Glutamatergic neuron (in vitro differentiated cells): ENCODE data around the gene PPID. TPM values are rescaled to one million over a fixed set of nuclear protein-coding genes. Genes with fewer than 3 reads are reported as not detected.

Source experiments
- DNase-seq: peaks from one replicate; pipeline ENCODE4 v3.0.0; 2022
- H3K27ac Mint-ChIP-seq: one replicate; pipeline ENCODE4 v1.8.0; 2020; ENCODE audit warnings: mild to moderate bottlenecking, mixed read lengths, inconsistent platforms; ENCODE audit not compliant: unreplicated experiment
- H3K27me3 Mint-ChIP-seq: one replicate; pipeline ENCODE4 v1.8.0; 2020; ENCODE audit warnings: mild to moderate bottlenecking, moderate library complexity, mixed read lengths, inconsistent platforms; ENCODE audit not compliant: unreplicated experiment
- H3K36me3 Mint-ChIP-seq: one replicate; pipeline ENCODE4 v1.8.0; 2020; ENCODE audit warnings: mild to moderate bottlenecking, mixed read lengths, inconsistent platforms; ENCODE audit not compliant: unreplicated experiment
- H3K4me1 Mint-ChIP-seq: one replicate; pipeline ENCODE4 v1.8.0; 2020; ENCODE audit warnings: mild to moderate bottlenecking, low read depth, mixed read lengths, inconsistent platforms; ENCODE audit not compliant: unreplicated experiment
- H3K4me3 Mint-ChIP-seq: one replicate; pipeline ENCODE4 v1.8.0; 2020; ENCODE audit warnings: mild to moderate bottlenecking, mixed read lengths, inconsistent platforms; ENCODE audit not compliant: unreplicated experiment
- H3K9me3 Mint-ChIP-seq: one replicate; pipeline ENCODE4 v1.8.0; 2020; ENCODE audit warnings: mild to moderate bottlenecking, moderate library complexity, mixed read lengths, inconsistent platforms; ENCODE audit not compliant: unreplicated experiment
- total RNA-seq: library from RNA; stranded (reverse); fragmentation: NEBNext Ultra II Directional; extraction: Animal tissue kit (Norgen Biotek cat#: 25700); gene quantifications from one replicate; pipeline ENCODE4 v1.2.1, GENCODE V29; 2021; ENCODE audit not compliant: unreplicated experiment
- TF ChIP-seq, protein P1 (sequence below): fragments of 200-600 bp; sonication (generic); IDR thresholded peaks from one replicate; pipeline ENCODE4 v1.5.0; 2021; ENCODE audit not compliant: partially characterized antibody, unreplicated experiment

Gene PPID
- total RNA-seq, 1 donor from 2014 or later, result 22.1 TPM

DNA sequence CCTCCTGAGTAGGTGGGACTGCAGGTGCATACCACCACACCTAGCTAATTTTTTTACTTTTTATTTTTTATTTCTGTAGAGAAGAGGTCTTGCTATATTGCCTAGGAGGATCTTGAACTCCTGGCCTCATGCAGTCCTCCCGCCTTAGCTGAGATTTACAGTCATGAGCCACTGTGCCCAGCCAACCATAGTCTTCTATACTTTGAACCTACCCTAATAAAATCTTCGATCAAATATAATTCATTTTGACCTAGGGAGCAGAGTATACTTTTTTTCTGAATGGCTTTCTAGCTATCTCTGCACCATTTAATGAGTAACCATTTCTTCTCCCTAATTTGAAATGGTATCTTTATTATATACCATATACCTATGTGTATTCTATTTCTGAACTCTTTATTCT lies 44.4 kb downstream of the PPID start:
- Mint-ChIP-seq H3K36me3 (no peaks in the 10 kb centered on the region), H3K4me3 (no peak overlapping the region), H3K27me3 (no peaks in the 10 kb centered on the region), H3K27ac (no peak overlapping the region), H3K4me1 (no peaks in the 10 kb centered on the region), H3K9me3 (no peaks in the 10 kb centered on the region)
- DNase-seq, result no peak
- TF ChIP-seq, protein P1, sequence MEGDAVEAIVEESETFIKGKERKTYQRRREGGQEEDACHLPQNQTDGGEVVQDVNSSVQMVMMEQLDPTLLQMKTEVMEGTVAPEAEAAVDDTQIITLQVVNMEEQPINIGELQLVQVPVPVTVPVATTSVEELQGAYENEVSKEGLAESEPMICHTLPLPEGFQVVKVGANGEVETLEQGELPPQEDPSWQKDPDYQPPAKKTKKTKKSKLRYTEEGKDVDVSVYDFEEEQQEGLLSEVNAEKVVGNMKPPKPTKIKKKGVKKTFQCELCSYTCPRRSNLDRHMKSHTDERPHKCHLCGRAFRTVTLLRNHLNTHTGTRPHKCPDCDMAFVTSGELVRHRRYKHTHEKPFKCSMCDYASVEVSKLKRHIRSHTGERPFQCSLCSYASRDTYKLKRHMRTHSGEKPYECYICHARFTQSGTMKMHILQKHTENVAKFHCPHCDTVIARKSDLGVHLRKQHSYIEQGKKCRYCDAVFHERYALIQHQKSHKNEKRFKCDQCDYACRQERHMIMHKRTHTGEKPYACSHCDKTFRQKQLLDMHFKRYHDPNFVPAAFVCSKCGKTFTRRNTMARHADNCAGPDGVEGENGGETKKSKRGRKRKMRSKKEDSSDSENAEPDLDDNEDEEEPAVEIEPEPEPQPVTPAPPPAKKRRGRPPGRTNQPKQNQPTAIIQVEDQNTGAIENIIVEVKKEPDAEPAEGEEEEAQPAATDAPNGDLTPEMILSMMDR, result no peak

DNA sequence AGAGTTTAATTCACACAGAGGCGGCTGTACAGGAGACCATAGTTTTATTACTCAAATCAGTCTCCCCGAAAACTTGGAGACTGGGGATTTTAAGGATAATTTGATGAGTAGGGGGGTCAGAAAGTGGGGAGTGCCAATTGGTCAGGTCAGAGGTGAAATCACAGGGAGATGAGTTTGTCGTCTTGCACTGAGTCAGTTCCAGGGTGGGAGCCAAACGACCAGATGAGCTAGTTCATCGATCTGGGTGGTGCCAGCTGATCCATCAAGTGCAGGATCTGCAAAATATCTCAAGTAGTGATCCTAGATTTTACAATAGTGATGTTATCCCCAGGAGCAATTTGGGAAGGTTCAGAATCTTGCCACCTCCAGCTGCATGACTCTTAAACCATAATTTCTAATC lies 47.1 kb downstream of the PPID start:
- peaks cover 2% of the 10 kb centered on the region for H3K4me1 Mint-ChIP-seq
- H3K9me3 Mint-ChIP-seq, result peaks cover 13% of the 10 kb centered on the region
- H3K27ac Mint-ChIP-seq, result no peak overlapping the region
- no peaks in the 10 kb centered on the region for H3K36me3 Mint-ChIP-seq
- H3K4me3 Mint-ChIP-seq, result no peak overlapping the region
- TF ChIP-seq, protein P1, result no peak
- H3K27me3 Mint-ChIP-seq, result peaks cover 8% of the 10 kb centered on the region
- DNase-seq, result no peak

DNA sequence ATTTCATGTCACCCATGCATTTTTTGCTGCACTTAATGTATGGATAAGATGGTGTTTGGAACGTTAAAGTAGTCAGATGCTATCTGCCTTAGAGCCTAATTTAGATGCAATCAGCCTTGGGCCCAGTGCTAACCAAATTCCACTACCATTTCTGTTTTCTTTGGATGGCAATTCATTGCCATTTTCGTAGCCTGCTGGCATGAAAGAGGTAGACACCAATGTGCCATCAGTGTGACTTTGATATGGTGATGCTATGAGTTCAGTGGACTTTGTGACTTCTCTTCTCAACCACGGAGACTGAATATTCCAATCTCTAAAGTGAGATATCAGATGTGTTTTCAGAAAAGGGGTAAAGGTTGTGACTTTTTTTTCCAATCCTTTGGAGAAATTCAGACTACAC lies 49.6 kb downstream of the PPID start:
- no peak overlapping the region for H3K4me3 Mint-ChIP-seq
- peaks cover 12% of the 10 kb centered on the region for H3K27me3 Mint-ChIP-seq
- peak overlapping the region; percentile 8 for H3K27ac Mint-ChIP-seq
- DNase-seq, result no peak
- TF ChIP-seq, protein P1, result no peak
- H3K36me3 Mint-ChIP-seq, result no peaks in the 10 kb centered on the region
- peaks cover 10% of the 10 kb centered on the region for H3K4me1 Mint-ChIP-seq
- H3K9me3 Mint-ChIP-seq, result peaks cover 18% of the 10 kb centered on the region

DNA sequence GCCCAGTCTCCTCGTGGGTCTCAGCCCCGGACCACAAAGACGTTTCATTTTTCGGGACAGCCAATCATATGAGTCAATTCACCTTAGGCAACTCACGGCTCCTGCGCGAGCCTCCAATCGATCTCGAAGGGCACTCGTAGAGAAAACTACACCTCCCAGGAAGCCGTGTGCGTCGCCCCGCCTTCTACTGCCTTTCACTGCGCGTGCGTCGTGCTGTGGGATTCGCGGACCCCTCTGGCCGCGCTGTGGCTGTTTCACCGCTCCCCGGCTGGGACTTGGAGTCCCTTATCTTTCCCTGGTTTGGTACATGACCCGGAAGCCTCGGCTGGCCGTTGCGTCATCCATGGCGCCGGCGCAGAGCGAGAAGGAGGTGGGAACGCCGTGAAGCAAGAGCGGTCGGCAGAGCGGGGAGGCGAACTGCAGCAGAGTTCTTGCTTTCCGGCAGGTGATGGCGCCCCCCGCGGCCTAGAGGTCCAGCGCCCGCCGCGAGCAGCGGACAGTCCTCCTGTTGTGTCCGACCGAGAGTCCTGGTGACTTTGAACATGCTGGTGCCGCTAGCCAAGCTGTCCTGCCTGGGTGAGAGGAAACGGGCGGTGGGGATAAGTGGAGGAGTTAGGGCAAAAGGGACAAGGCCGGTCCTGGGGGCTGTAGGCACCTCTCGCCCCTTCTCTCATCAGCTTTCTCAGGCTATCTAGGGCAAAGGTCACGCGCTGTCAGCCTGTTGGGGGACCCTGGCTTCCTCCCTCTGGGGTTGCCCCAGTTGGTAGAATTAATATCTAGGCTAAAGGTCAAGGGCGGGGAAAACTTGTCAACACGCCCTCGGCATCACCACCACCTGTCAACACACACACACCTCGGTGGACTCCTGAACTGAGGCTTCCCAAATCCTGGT lies 51.0 kb downstream of the PPID start, which contains the start of gene ETFDH:
Gene ETFDH, plus strand, starts transcription at position 382 of the 892 bp plus-strand sequence. Its CDS starts 161 bp downstream, at position 543.
- TF ChIP-seq, protein P1, result peak; percentile 57
- Mint-ChIP-seq H3K27ac (peak within 1 kb of the TSS; percentile 100), H3K36me3 (no peaks in the 10 kb centered on the region), H3K9me3 (peaks cover 18% of the 10 kb centered on the region), H3K27me3 (peaks cover 12% of the 10 kb centered on the region), H3K4me1 (peaks cover 10% of the 10 kb centered on the region), H3K4me3 (peak within 1 kb of the TSS; percentile 100)
- DNase-seq, result peak; percentile 98

DNA sequence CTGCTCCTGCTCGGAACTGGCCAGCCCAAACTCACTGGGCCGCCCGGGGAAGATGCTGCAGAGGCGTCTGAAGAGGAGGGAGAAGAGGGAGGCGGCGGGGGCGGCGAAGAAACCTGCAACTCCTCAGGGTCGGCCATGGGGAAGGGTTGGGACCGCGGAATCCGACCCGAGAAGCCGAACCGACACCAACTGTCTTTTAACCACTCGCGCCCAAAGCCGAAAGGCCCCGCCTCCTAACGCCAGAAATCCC lies 51.6 kb downstream of the PPID start, which contains the start of gene C4orf46:
Gene C4orf46, minus strand, starts transcription at position 223 of the 250 bp plus-strand sequence. Its CDS starts 86 bp downstream, at position 137.
- peak within 1 kb of the TSS; percentile 100 for H3K27ac Mint-ChIP-seq
- TF ChIP-seq, protein P1, result no peak
- DNase-seq, result no peak
- peaks cover 18% of the 10 kb centered on the region for H3K9me3 Mint-ChIP-seq
- no peaks in the 10 kb centered on the region for H3K36me3 Mint-ChIP-seq
- H3K4me1 Mint-ChIP-seq, result peaks cover 10% of the 10 kb centered on the region
- peak within 1 kb of the TSS; percentile 100 for H3K4me3 Mint-ChIP-seq
- peaks cover 12% of the 10 kb centered on the region for H3K27me3 Mint-ChIP-seq
